PC-3 (cell line): ENCODE measurements around the gene FOXJ3.

Experiments used
- CTCF ChIP-seq: fragments of 300-600 bp; sonication (generic); conservative IDR thresholded peaks from 2 replicates; pipeline ENCODE4 v1.5.1; 2017; ENCODE audit warnings: antibody characterized with exemption, low read depth, mild to moderate bottlenecking, low read length
- EZH2 ChIP-seq: fragments of 300-600 bp; sonication (generic); IDR thresholded peaks from one replicate; pipeline ENCODE4 v1.6.1; 2017; ENCODE audit warnings: antibody characterized with exemption, mild to moderate bottlenecking, low read length; ENCODE audit not compliant: unreplicated experiment
- EZH2phosphoT487 ChIP-seq: fragments of 300-600 bp; sonication (generic); IDR thresholded peaks from 2 replicates; pipeline ENCODE4 v1.6.1; 2018; ENCODE audit warnings: mild to moderate bottlenecking, antibody characterized with exemption, low read length, borderline replicate concordance

- TF ChIP-seq CTCF (no peak), EZH2 (no peak), EZH2phosphoT487 (no peak)
Measured at GRCh38 chr1:42170779-42171621, 164.0 kb downstream of the FOXJ3 start.
